ENCODE data around the gene PLEKHA8. TPM values are rescaled to one million over a fixed set of nuclear protein-coding genes. Genes with fewer than 3 reads are reported as not detected.

Gene PLEKHA8, protein sequence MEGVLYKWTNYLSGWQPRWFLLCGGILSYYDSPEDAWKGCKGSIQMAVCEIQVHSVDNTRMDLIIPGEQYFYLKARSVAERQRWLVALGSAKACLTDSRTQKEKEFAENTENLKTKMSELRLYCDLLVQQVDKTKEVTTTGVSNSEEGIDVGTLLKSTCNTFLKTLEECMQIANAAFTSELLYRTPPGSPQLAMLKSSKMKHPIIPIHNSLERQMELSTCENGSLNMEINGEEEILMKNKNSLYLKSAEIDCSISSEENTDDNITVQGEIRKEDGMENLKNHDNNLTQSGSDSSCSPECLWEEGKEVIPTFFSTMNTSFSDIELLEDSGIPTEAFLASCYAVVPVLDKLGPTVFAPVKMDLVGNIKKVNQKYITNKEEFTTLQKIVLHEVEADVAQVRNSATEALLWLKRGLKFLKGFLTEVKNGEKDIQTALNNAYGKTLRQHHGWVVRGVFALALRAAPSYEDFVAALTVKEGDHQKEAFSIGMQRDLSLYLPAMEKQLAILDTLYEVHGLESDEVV
- total RNA-seq (ENCODE audit: unreplicated experiment) = 43.8 TPM
- long read RNA-seq, full-length matches to known transcripts = 4 of 9 reads
- long read RNA-seq, partial matches to known transcripts = 4 of 9 reads
- long read RNA-seq, other reads (novel, unspliced or antisense) = 1 of 9 reads

DNA sequence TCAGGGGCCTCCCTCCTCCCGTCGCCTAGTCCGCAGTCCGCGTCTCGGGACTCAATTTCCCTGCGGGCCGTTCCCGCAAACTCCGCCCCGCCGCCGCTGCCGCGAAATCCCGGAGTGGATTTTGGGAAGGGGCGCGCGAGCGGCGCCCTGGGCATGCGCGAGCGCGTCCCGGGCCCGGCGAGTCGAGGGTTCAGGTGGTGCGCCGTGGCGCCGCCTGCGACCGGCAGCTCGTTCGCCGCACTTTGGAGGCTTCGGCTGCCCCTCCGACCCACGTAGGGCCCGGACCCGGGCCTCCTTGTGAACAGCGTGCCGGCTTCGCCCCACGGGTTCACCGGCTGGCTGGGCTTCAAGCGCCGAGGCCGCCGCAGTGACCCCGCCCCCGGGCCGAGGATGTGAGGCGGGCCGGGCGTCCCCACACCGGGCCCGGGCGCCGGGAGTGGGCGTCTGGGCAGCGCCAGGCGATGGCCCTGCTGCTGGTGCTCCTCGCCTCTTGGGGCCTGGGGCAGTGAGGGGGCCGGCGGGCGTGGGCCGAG is at the start of gene PLEKHA8:
Gene PLEKHA8, plus strand, starts transcription at position 197 of the 533 bp plus-strand sequence. CDS start 351 bp downstream, outside the sequence.
- no peaks in the 10 kb centered on the region for H3K27me3 Mint-ChIP-seq (ENCODE audit: unreplicated experiment)
- H3K9me3 Mint-ChIP-seq (ENCODE audit: unreplicated experiment) = no peaks in the 10 kb centered on the region
- TF ChIP-seq, protein P1, sequence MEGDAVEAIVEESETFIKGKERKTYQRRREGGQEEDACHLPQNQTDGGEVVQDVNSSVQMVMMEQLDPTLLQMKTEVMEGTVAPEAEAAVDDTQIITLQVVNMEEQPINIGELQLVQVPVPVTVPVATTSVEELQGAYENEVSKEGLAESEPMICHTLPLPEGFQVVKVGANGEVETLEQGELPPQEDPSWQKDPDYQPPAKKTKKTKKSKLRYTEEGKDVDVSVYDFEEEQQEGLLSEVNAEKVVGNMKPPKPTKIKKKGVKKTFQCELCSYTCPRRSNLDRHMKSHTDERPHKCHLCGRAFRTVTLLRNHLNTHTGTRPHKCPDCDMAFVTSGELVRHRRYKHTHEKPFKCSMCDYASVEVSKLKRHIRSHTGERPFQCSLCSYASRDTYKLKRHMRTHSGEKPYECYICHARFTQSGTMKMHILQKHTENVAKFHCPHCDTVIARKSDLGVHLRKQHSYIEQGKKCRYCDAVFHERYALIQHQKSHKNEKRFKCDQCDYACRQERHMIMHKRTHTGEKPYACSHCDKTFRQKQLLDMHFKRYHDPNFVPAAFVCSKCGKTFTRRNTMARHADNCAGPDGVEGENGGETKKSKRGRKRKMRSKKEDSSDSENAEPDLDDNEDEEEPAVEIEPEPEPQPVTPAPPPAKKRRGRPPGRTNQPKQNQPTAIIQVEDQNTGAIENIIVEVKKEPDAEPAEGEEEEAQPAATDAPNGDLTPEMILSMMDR (IDR thresholded peaks at IDR 0.05; ENCODE audit: unreplicated experiment) = no peak
- H3K4me3 Mint-ChIP-seq (ENCODE audit: unreplicated experiment) = peak within 1 kb of the TSS; percentile 97
- DNase-seq (ENCODE audit: low spot score) = peak; percentile 97
- peak within 1 kb of the TSS; percentile 92 for H3K27ac Mint-ChIP-seq (ENCODE audit: unreplicated experiment)
- no peaks in the 10 kb centered on the region for H3K36me3 Mint-ChIP-seq (ENCODE audit: low read depth, unreplicated experiment)
- peaks cover 28% of the 10 kb centered on the region for H3K4me1 Mint-ChIP-seq (ENCODE audit: unreplicated experiment)

DNA sequence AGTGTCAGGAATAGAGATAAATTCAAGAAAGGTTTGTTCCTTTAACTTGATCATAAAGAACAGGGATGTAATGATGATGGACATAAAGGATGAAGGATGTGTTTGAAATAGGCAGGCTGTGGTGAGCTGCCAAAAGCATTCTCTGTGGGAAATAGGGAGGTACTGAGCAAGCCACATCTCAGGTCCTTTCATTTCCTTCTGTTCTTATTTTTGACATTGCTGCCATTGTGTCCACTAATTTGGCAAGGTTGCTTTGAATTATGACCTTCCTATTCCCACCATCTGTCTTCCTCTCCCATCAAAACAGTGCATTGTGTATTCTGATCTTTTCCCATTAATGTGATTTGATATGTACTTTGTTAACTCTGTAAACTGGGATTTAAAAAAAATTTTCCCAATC is 48.1 kb upstream of the PLEKHA8 start:
- Mint-ChIP-seq H3K36me3 (ENCODE audit: low read depth, unreplicated experiment) (no peaks in the 10 kb centered on the region), H3K4me3 (ENCODE audit: unreplicated experiment) (no peak overlapping the region), H3K9me3 (ENCODE audit: unreplicated experiment) (no peaks in the 10 kb centered on the region), H3K27me3 (ENCODE audit: unreplicated experiment) (no peaks in the 10 kb centered on the region), H3K4me1 (ENCODE audit: unreplicated experiment) (peaks cover 13% of the 10 kb centered on the region), H3K27ac (ENCODE audit: unreplicated experiment) (no peak overlapping the region)
- TF ChIP-seq, protein P1 (IDR thresholded peaks at IDR 0.05; ENCODE audit: unreplicated experiment) = no peak
- no peak for DNase-seq (ENCODE audit: low spot score)

DNA sequence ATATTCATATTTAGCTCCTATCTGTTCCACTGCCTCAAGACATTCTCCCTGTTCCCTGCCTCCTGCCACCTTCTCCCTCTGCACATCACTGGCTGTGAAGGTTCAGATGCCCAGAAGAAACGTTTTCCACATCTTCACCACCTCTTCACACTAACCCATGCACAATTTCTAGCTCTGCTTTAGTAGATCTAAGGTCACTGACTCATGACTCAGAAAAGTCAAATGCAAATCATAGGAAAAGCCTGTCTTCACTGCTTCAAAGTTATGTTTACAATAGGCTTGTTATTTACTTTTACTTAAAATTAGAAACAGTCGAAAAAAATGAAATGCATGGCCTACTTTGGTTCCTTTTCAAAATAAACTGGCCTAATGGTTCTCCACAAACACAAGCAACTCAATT is 41.1 kb upstream of the PLEKHA8 start:
- Mint-ChIP-seq H3K27ac (ENCODE audit: unreplicated experiment) (peak overlapping the region; percentile 48), H3K4me1 (ENCODE audit: unreplicated experiment) (peaks cover 15% of the 10 kb centered on the region), H3K9me3 (ENCODE audit: unreplicated experiment) (peaks cover 3% of the 10 kb centered on the region), H3K4me3 (ENCODE audit: unreplicated experiment) (no peak overlapping the region), H3K27me3 (ENCODE audit: unreplicated experiment) (peaks cover 12% of the 10 kb centered on the region), H3K36me3 (ENCODE audit: low read depth, unreplicated experiment) (peaks cover 21% of the 10 kb centered on the region)
- DNase-seq (ENCODE audit: low spot score) = no peak
- TF ChIP-seq, protein P1 (IDR thresholded peaks at IDR 0.05; ENCODE audit: unreplicated experiment) = no peak

DNA sequence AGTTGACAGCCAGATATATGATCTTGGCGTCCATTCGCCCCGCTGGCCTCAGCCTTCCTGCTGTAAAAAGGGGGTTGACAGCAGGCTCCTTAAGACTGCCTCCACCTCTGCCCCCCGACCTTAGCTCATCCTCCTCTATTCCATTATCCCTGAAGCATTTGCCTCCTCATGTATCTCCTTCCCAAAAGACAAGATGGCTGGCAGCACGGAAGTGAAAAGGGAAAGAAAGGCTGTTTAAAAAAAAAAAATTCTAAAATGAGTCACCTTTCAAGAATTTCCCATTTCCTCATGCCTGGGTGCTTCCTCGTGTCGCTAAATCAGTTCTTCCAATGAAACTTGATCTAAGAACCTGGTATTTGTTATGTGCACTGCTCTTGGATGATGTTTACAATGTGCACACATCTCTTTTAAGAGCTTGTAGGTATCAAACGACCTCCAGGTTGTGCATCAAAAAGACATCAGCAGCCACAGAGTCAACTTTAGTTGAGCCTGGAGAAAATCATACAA is 40.3 kb upstream of the PLEKHA8 start:
- peaks cover 12% of the 10 kb centered on the region for H3K27me3 Mint-ChIP-seq (ENCODE audit: unreplicated experiment)
- peaks cover 3% of the 10 kb centered on the region for H3K9me3 Mint-ChIP-seq (ENCODE audit: unreplicated experiment)

More for the DNA sequence above, 40.3 kb upstream of the PLEKHA8 start:
- peak overlapping the region; percentile 91 for H3K27ac Mint-ChIP-seq (ENCODE audit: unreplicated experiment)
- TF ChIP-seq, protein P1 (IDR thresholded peaks at IDR 0.05; ENCODE audit: unreplicated experiment) = no peak
- H3K4me3 Mint-ChIP-seq (ENCODE audit: unreplicated experiment) = peak overlapping the region; percentile 93
- peaks cover 15% of the 10 kb centered on the region for H3K4me1 Mint-ChIP-seq (ENCODE audit: unreplicated experiment)
- peaks cover 21% of the 10 kb centered on the region for H3K36me3 Mint-ChIP-seq (ENCODE audit: low read depth, unreplicated experiment)
- DNase-seq (ENCODE audit: low spot score) = no peak
